Colonic mucosa (tissue), 4 donors: Measurements from ENCODE around the gene MANF. TPM values are rescaled to one million over a fixed set of nuclear protein-coding genes. Genes with fewer than 3 reads are reported as not detected.

Experiments used
- DNase-seq: peaks from one replicate; pipeline ENCODE4 v3.0.0-alpha.2; 2020
- H3K27ac ChIP-seq: fragments of 200-600 bp; one replicate; pipeline ENCODE4 v1.8.0; 2021
- H3K27me3 ChIP-seq: fragments of 200-600 bp; one replicate; pipeline ENCODE4 v1.8.0; 2021
- H3K36me3 ChIP-seq: fragments of 200-600 bp; one replicate; pipeline ENCODE4 v1.8.0; 2021
- H3K4me1 ChIP-seq: fragments of 200-600 bp; one replicate; pipeline ENCODE4 v1.8.0; 2021; ENCODE audit warnings: mild to moderate bottlenecking
- H3K4me3 ChIP-seq: fragments of 200-600 bp; one replicate; pipeline ENCODE4 v1.8.0; 2021
- H3K9ac ChIP-seq, 2 donors: one replicate each; pipeline ENCODE4 v1.7.0; 2013; ENCODE audit warnings: control low read depth in 2 of 2, low read depth in 2 of 2, low read length in 2 of 2
- H3K9me3 ChIP-seq: fragments of 200-600 bp; one replicate; pipeline ENCODE4 v1.8.0; 2021
- CTCF ChIP-seq: fragments of 200-600 bp; IDR thresholded peaks from one replicate; pipeline ENCODE4 v1.8.0; 2022; ENCODE audit warnings: antibody characterized with exemption, mild to moderate bottlenecking
- intact Hi-C: fragments of 100-400 bp; cut with DNase I; formaldehyde crosslinking; loops from one replicate; pipeline ENCODE4 v1.14.1; 2022
- total RNA-seq, 2 donors: library from RNA; stranded (reverse); fragmentation: NEBNext Ultra II Directional in 1 of 2; extraction: Animal tissue kit (Norgen Biotek cat#: 25700) in 1 of 2; gene quantifications; one replicate each; pipeline ENCODE4 v1.2.1, GENCODE V29; 2021
- donor health status: healthy.
- donor health status: DM: no; HTN: no; CAD: no.
- donor health status: DM: no; HTN: no; CAD: no.

MANF gene
- total RNA-seq, 2 donors from 2014 or later: 100 to 178 TPM

- no peaks in the 10 kb centered on the region for H3K9me3 ChIP-seq
- H3K27me3 ChIP-seq: no peaks in the 10 kb centered on the region
- H3K4me1 ChIP-seq: no peaks in the 10 kb centered on the region
- no peak overlapping the region for H3K27ac ChIP-seq
- no peak for TF ChIP-seq CTCF
- H3K36me3 ChIP-seq: no peaks in the 10 kb centered on the region
- no peak overlapping the region for H3K9ac ChIP-seq
- DNase-seq: no peak
- no peak overlapping the region for H3K4me3 ChIP-seq
- intact Hi-C loops: no loop called here
Observed at GRCh38 chr3:51354172-51354571, 30.9 kb upstream of the MANF start.

- Histone ChIP-seq H3K4me3 (no peak overlapping the region), H3K9ac (no peak overlapping the region), H3K36me3 (no peaks in the 10 kb centered on the region), H3K27ac (no peak overlapping the region), H3K27me3 (no peaks in the 10 kb centered on the region), H3K9me3 (no peaks in the 10 kb centered on the region), H3K4me1 (no peaks in the 10 kb centered on the region)
- TF ChIP-seq CTCF: no peak
- intact Hi-C loops: no loop called here
- no peak for DNase-seq
Observed at GRCh38 chr3:51354731-51355615, 30.1 kb upstream of the MANF start.

GRCh38 chr3:51355891-51356578, 29.1 kb upstream of the MANF start:
- H3K27me3 ChIP-seq: no peaks in the 10 kb centered on the region
- no peak overlapping the region for H3K4me3 ChIP-seq
- no peak for DNase-seq
- no peaks in the 10 kb centered on the region for H3K36me3 ChIP-seq
- no peak overlapping the region for H3K9ac ChIP-seq
- intact Hi-C loops: no loop called here
- TF ChIP-seq CTCF: no peak
- no peaks in the 10 kb centered on the region for H3K9me3 ChIP-seq
- H3K27ac ChIP-seq: no peak overlapping the region
- no peaks in the 10 kb centered on the region for H3K4me1 ChIP-seq

GRCh38 chr3:51357856-51358255, 27.2 kb upstream of the MANF start:
- H3K27ac ChIP-seq: no peak overlapping the region
- no peaks in the 10 kb centered on the region for H3K9me3 ChIP-seq
- H3K4me1 ChIP-seq: no peaks in the 10 kb centered on the region
- H3K27me3 ChIP-seq: no peaks in the 10 kb centered on the region
- intact Hi-C loops: no loop called here
- no peak for TF ChIP-seq CTCF
- H3K36me3 ChIP-seq: no peaks in the 10 kb centered on the region
- DNase-seq: no peak
- H3K4me3 ChIP-seq: no peak overlapping the region
- H3K9ac ChIP-seq: no peak overlapping the region

GRCh38 chr3:51358981-51359380, 26.1 kb upstream of the MANF start:
- TF ChIP-seq CTCF: no peak
- no peak overlapping the region for H3K27ac ChIP-seq
- DNase-seq: no peak

More at GRCh38 chr3:51358981-51359380, 26.1 kb upstream of the MANF start:
- Histone ChIP-seq H3K4me3 (no peak overlapping the region), H3K36me3 (no peaks in the 10 kb centered on the region), H3K9me3 (no peaks in the 10 kb centered on the region), H3K9ac (no peak overlapping the region), H3K4me1 (no peaks in the 10 kb centered on the region), H3K27me3 (no peaks in the 10 kb centered on the region)
- intact Hi-C loops: no loop called here
